ENCODE data around the gene IPMK.

Gene IPMK

GRCh38 chr10:58267713-58268453, at the start of gene IPMK:
Gene IPMK, minus strand, starts transcription at chr10:58267894. Its CDS starts 283 bp downstream, at chr10:58267611.
- DNase-seq (ENCODE audit: low read depth in 2 of 2, low spot score in 1 of 2): peak; percentile 86 to 90

- no peak for DNase-seq (ENCODE audit: low read depth in 2 of 2, low spot score in 1 of 2)
Observed at GRCh38 chr10:58316874-58317273, 49.2 kb upstream of the IPMK start.

- DNase-seq (ENCODE audit: low read depth in 2 of 2, low spot score in 1 of 2): no peak
Observed at GRCh38 chr10:58311026-58311425, 43.3 kb upstream of the IPMK start.

GRCh38 chr10:58307676-58308075, 40.0 kb upstream of the IPMK start:
- no peak for DNase-seq (ENCODE audit: low read depth in 2 of 2, low spot score in 1 of 2)

- DNase-seq (ENCODE audit: low read depth in 2 of 2, low spot score in 1 of 2): no peak
Observed at GRCh38 chr10:58305821-58306220, 38.1 kb upstream of the IPMK start.

GRCh38 chr10:58304099-58304633, 36.5 kb upstream of the IPMK start:
- DNase-seq (ENCODE audit: low read depth in 2 of 2, low spot score in 1 of 2): no peak

- DNase-seq (ENCODE audit: low read depth in 2 of 2, low spot score in 1 of 2): no peak
Observed at GRCh38 chr10:58302254-58302653, 34.6 kb upstream of the IPMK start.

GRCh38 chr10:58300676-58301075, 33.0 kb upstream of the IPMK start:
- DNase-seq (ENCODE audit: low read depth in 2 of 2, low spot score in 1 of 2): no peak

GRCh38 chr10:58299580-58299979, 31.9 kb upstream of the IPMK start:
- DNase-seq (ENCODE audit: low read depth in 2 of 2, low spot score in 1 of 2): peak; percentile 24 to 34

- DNase-seq (ENCODE audit: low read depth in 2 of 2, low spot score in 1 of 2): no peak
Observed at GRCh38 chr10:58293989-58294388, 26.3 kb upstream of the IPMK start.

- no peak for DNase-seq (ENCODE audit: low read depth in 2 of 2, low spot score in 1 of 2)
Observed at GRCh38 chr10:58291538-58292174, 24.0 kb upstream of the IPMK start.

GRCh38 chr10:58282615-58283014, 14.9 kb upstream of the IPMK start:
- no peak for DNase-seq (ENCODE audit: low read depth in 2 of 2, low spot score in 1 of 2)

GRCh38 chr10:58281092-58281752, 13.5 kb upstream of the IPMK start:
- DNase-seq (ENCODE audit: low read depth in 2 of 2, low spot score in 1 of 2): no peak

- DNase-seq (ENCODE audit: low read depth in 2 of 2, low spot score in 1 of 2): no peak
Observed at GRCh38 chr10:58280477-58280876, 12.8 kb upstream of the IPMK start.

GRCh38 chr10:58278962-58279307, 11.2 kb upstream of the IPMK start:
- DNase-seq (ENCODE audit: low read depth in 2 of 2, low spot score in 1 of 2): no peak

GRCh38 chr10:58278274-58278961, 10.7 kb upstream of the IPMK start:
- no peak for DNase-seq (ENCODE audit: low read depth in 2 of 2, low spot score in 1 of 2)

GRCh38 chr10:58275908-58276307, 8.2 kb upstream of the IPMK start:
- DNase-seq (ENCODE audit: low read depth in 2 of 2, low spot score in 1 of 2): no peak

- DNase-seq (ENCODE audit: low read depth in 2 of 2, low spot score in 1 of 2): no peak
Observed at GRCh38 chr10:58275261-58275660, 7.6 kb upstream of the IPMK start.

- DNase-seq (ENCODE audit: low read depth in 2 of 2, low spot score in 1 of 2): no peak
Observed at GRCh38 chr10:58269782-58270290, 2.1 kb upstream of the IPMK start.

GRCh38 chr10:58268946-58269781, 1.5 kb upstream of the IPMK start, which contains the start of gene CISD1:
Gene CISD1, plus strand, starts transcription at chr10:58269162. Its CDS starts 112 bp downstream, at chr10:58269274.
- DNase-seq (ENCODE audit: low read depth in 2 of 2, low spot score in 1 of 2): peak; percentile 69 to 91
